ENCODE results near the gene MRPL33.
"Not testable (repeated sequence)": the region's sequence is repeated elsewhere in the genome, so short reads cannot be mapped to it uniquely, and the experiment has no call there.

MRPL33 gene

DNA sequence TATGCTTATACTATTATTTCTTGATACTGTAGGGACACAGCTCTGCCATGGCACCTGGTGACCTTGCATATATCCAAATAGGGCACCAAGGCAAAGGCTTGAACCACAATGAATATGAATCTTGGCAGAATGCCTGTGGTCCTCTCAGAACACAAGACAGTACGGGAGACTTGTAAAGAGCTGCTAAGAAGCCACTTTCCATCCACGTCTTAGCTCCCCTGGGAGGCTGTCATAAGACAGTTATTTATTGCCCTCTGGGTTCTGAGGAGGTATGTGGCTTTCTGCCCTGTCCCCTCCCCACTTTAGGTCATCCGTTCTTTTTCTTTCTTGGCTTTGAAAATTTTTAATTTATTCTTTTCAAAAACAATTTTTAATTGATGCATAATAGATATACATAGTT is 29.8 kb upstream of the MRPL33 start:
- DNase-seq (ENCODE audit: low spot score) = no peak

DNA sequence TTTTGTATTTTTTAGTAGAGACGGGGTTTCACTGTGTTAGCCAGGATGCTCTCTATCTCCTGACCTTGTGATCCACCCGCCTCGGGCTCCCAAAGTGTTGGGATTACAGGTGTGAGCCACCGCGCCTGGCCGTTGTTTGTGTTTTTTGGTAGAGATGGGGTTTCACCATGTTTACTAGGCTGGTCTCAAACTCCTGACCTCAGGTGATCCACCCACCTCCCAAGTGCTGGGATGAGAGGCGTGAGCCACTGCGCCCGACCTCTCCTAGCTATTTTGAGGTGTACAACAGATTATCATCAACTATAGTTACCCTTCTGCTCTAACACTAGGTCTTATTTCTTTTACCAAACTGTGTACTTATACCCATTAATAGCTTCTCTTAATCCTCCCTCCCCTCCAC is 28.9 kb upstream of the MRPL33 start:
- DNase-seq (ENCODE audit: low spot score) = no peak

DNA sequence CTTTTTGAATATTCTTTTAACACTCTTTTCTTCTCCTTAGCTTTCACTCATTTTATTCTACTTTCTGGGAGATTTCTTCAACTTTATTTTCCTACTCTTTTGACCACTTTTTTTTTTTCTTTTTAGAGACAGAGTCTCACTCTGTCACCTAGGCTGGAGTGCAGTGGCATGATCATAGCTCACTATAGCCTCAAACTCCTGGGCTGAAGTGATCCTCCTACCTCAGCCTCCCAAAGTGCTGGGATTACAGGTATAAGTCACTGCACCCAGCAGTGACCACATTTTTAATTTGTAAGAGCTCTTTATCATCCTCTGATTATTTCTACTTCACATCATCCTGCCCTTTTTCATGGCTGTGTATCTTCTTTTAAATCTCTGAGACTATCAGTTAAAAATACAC is 26.0 kb upstream of the MRPL33 start:
- not testable (repeated sequence) for DNase-seq (ENCODE audit: low spot score)

DNA sequence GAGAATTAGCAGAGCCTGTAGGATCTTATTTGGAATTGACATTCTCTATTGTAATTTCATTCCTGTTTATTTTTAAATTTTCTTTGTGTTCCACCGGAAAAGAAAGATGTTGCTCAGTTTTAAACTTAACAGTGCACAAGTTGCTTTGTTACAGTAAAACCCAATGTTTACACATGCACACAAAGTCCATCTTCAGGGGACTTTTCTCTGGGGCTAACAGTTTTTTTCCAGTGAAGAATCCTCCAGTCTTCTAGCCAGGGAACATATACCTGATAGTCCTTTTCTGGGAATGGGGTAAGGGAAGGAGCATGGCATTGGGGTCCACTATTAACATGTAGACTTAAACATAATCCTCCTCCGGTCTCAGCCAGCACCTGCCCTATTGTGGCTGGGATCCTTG is 25.2 kb upstream of the MRPL33 start:
- DNase-seq (ENCODE audit: low spot score) = no peak

DNA sequence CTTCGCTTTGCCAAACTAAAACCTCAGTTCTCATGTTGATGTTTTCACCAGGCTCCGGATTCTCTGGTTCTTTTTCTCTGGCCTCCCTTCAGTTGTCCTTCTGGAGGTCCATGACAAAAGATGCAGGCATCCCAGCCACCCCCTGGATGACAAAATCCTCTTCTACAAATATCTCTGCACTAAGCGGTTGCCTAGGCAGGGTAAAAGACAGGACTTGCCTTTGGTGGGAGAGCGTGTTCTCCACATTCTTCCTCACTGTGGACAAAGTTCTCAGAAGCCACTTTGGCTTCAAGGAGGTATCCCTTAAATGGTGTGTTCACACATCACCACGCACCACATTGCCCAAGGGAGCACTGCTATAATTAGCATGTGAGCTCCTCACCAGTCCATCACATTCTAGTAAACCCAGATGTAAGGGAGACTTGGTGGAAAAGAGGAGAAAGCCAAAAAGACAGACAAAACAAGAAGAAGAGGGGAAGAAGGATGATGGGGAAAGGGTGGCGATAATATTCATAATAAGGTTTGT is 23.6 kb upstream of the MRPL33 start:
- no peak for DNase-seq (ENCODE audit: low spot score)

DNA sequence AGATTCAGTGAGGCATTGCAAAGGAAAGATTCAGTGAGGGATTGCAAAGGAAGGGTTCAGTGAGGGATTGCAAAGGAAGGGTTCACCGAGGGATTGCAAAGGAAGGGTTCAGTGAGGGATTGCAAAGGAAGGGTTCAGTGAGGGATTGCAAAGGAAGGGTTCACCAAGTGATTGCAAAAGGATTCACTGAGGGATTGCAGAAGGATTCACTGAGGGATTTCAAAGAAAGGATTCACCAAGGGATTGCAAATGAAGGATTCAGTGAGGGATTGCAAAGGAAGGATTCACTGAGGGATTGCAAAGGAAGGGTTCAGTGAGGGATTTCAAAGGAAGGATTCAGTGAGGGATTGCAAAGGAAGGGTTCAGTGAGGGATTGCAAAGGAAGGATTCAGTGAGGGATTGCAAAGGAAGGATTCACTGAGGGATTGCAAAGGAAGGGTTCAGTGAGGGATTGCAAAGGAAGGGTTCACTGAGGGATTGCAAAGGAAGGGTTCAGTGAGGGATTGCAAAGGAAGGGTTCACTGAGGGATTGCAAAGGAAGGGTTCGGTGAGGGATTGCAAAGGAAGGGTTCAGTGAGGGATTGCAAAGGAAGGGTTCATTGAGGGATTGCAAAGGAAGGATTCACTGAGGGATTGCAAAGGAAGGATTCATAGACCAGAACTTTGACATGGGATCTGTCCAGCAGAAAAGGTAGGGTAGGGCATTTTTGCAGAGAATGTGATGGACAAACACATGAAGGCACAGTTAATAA is 22.5 kb upstream of the MRPL33 start:
- not testable (repeated sequence) for DNase-seq (ENCODE audit: low spot score)

DNA sequence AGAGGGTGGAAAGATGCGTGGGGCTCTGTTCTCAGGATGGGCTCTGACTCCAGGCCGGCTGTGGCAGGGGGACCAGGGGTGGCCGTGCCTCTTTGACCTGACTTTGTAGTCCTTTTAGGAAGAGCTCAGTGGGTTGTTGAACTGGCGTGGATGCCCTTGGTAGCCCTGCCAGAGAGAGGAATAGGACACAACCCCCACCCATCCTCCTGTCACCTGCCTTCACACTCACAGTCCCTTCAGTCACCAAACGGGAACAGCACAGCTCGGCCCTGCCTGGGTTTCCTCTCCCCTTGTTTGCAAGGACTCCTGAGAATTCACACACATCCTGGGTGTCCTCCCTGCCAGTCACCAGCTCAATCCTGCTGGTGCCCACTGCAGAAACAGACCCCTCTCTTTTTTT is 20.1 kb upstream of the MRPL33 start:
- no peak for DNase-seq (ENCODE audit: low spot score)

DNA sequence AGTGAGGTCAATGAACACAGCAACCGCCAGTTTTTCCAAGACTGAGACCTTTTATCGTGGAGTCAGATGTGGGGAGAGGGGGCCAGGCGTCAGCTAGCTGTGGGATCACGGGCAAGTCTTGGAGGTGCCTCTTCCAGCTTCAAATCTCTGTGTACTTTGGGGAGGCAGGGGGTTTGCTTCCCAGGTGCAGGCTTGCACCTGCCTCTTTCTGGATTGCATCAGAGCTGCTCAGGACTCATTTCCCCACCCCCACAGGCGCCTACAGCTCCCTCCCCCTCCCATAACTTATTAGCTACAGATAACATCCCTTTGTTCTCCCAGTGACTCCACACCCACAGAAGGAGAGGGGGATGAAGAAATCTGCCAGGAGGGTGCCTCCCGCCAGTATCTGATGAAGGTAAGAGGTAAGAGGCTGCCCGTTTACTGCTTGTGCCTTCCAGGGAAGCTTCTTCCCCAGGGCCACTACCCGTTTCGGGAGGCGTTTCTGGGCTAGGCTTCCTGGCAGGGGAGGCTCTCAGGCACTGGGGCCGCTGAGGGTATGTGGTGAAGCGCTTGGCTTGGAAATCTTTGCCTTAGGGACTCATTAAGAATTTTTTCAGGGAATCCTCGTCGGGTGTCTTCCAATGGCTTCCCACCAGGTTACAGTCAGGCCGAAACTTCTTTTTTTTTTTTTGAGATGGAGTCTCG is 18.8 kb upstream of the MRPL33 start:
- DNase-seq (ENCODE audit: low spot score) = peak; percentile 82

DNA sequence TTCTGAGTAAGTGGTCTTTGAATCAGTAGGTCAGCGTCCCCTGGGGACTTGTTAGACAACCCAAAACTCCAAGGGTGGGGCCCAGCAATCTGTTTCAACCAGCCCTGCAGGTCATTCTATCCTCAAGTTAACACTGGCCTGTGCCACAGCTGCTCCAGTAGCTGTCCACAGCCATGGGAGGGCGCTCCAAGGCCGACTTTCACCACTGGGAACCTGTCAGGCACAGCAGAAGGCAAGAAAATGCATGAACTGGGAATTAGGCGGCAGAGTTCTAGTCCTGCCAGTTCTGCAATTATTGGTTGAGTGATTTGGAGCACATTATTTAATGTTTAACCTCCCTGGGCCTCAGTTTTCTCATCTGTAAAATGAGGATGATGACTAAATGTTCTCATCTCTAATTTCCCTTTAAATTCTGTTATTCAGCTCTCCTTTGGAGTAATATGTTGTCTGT is 17.4 kb upstream of the MRPL33 start:
- peak; percentile 88 for DNase-seq (ENCODE audit: low spot score)

DNA sequence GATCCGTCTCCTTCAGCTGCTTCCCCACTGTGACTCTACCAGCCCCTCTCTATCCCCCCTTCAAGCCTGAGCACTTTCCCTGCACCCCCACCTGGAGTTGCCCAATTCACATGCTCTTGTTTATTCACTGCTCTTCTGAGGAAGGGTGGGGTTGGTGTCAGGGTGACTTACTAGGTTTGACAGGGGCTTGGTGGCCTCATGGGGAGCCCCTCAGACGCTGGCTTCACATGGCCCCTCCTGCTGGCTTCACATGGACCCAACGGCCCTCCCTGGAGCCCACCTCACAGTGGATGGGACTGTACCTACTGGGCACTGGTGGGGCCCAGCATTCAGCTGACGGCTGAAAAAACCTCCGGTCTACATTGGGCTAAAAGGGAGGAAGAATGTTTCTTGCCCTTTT is 16.7 kb upstream of the MRPL33 start:
- no peak for DNase-seq (ENCODE audit: low spot score)

DNA sequence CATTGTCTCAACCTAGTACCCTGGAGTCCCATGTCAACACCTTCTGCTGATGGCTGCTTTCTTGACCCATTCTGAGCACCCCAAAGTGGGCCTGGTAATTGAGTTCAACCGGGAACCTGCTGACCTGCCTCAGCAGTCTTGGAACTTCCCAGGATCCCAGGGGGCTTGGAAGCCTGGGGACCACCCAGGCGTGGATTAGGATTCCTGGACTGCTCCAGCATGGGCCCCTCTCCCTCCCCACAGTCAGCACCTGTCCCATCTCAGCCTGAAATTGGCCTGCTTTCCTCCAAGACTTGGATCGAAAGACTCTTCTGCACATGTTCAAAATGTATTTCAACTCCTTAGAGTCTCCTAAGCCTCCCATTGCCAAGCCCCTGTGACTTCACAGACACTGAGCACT is 15.4 kb upstream of the MRPL33 start:
- DNase-seq (ENCODE audit: low spot score) = no peak

DNA sequence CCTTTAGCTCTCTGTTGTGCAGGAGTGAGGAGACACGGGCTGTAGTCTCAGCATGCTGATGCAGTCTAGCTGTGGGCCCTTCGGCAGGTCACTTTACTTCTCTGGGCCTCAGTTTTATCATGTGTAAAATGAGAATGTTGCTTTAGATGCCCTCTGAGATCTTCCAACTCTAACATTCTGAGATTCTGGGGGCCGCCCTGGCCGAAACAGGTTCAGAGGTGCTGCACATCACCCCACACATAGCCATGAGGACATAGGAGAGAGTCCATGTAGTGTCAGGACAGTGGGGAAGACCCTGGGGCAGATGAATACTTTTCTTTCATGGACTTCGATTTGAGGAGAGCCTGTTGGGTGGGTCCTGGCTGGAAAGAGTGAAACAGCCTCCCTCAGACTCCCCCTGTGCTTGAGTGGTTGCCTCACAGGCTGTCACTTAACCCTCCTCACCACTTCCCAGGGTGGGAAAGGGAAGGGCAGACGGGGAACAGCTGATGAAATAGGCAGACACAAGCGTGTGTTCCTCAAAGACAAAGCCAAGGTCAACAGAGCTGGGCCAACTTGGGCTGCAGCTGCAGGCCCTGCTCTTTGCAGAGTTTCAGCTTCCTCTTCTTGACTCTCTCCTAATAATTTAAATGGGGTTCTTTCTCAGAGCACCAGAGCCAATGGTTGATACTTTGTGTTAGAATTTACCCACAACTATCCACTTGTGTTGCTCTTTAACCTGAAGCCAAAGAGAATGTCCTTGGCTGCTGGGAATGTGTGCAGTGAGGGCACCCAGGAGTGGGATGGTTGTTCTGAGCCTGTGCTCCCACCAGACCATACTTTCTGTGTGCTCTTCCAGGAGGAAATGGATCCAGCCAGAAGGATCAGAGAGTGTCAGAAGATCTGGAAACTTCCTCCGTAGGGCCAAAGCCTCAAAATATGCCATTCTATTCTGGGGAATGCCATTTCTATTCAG is 14.7 kb upstream of the MRPL33 start:
- DNase-seq (ENCODE audit: low spot score) = no peak

DNA sequence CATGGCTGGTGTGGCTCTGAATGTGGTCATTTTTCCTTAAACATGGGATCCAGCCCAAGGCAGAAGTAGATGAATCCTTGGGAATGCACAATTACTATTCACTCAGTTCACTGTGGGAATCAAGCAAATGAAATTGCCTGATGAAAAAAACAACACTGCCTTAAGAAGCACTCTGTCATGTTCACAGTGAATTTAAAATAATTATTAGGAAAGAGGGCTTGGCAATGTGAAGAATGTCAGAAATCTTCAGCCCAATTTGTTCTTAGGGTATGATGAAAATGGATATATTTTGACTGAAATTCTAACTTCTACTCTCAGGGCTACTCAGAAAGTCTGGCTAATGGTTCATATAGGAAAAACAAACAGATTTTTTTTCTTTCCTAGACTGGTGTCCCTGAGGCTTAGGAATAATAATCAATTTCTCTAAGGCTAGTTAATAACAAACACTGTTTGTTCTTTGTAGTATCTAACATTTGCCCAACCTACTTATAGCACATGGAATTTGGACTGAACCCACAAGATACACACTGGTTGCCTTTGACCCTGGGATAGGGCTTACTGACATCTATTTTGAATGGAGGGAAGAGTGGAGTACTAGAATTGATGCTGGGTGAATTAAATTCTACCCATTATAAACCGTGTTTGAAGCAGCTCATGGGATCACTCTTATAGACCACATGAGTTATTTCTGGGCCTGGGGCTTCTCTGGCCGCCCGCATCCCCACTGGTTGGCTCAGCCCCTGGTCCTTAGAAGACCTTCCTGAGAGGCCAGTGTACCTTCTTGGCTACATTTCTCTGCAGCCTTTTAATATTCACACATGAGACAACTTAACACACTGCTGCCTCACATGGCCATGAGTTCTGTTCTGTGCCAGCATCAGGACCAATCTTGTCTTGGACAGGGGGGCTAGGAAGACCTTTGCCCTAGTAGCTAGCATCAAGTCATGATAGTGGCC is 8.3 kb upstream of the MRPL33 start:
- no peak for DNase-seq (ENCODE audit: low spot score)

DNA sequence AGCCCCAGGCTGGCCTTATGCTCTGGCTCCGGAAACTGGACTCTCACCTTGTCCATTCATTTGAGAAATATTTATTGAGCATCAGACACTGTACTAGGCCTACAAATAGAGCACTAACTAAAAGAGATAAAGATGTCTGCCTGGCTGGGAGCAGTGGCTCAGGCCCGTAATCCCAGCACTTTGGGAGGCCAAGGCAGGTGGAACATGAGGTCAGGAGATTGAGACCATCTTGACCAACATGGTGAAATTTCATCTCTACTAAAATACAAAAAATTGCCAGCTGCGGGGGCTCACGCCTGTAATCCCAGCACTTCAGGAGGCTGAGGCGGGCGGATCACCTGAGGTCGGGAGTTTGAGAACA is 7.6 kb upstream of the MRPL33 start:
- DNase-seq (ENCODE audit: low spot score) = no peak

DNA sequence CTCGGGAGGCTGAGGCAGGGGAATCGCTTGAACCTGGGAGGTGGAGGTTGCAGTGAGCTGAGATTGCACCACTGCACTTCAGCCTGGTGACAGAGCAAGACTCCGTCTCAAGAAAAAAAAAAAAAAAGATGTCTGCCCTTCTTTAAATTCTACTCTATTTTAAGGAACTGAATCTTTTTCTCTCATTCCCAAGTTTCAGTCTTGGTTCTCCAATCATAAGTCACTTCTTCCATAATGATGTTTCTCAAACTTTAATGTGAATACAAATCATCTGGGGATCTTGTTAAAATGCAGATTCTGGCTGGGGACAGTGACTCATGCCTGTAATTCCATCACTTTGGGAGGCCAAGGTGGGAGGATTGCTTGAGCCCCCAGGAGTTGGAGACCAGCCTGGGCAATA is 7.0 kb upstream of the MRPL33 start:
- not testable (repeated sequence) for DNase-seq (ENCODE audit: low spot score)

DNA sequence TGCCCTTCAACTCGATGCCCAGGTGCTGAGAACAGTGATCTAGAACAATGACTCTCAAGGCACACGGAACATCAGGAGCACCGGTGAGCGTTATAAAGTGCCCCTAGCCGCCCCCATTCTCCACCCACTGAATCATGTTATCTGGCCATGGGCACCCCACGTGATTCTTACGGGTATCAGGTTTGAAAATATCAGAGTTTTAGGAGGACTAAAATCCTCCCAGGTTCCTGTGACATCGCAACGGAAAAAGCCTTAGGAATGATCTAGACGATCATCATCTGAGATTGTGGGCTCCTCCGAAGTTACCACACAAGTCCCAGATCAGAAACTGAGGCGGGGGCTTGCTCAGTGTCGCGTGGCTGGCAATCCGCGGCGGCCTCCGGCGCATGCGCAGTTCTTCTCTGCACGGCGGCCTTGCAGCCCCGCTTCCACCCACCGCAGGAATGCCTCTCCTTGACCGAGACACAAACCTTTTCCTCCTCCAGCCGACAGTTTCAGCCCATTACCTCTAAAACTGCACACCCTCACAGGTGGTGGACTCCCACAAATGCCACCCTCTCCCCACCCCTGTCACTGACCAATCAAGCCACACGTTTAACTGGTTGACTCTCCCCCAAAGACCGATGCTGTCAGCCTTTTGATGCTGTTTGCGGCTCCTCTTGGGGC is 5.8 kb upstream of the MRPL33 start:
- peak; percentile 98 for DNase-seq (ENCODE audit: low spot score)

DNA sequence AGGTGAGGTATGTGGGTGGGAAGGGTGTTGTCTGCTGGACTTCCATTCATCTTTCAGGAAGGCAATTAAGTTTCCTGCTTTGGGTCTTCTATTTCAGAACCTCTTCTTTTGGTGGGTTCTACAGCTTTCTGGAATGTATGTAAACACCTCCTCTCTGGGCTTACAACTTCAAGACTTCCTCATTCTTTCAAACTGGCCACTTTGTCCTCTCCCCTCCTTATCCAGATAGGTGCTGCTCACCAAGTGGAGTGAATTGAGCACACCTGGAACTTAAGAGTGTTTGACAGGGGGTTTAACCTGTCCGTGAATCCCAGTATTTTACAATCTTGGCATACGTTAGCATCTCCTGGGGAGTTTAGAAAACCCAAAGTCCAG is 5.2 kb upstream of the MRPL33 start:
- DNase-seq (ENCODE audit: low spot score) = no peak

DNA sequence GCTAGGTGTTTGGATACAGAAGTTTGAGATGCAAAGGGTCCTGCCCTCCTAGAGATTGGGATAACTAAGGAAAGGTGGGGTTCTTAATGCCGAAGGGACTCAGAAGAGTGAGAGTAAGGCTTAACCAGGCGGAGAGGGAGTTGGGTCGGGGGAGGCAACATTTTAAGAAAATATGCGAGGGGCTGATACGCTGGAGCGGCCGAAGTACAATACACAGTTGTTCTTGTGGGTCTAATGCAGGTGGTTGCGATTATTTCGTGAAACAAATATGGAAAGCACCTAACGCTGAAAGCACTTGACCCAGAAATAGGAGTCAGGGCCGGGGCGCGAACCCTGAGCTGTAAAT is 344 bp upstream of the MRPL33 start:
- no peak for DNase-seq (ENCODE audit: low spot score)

DNA sequence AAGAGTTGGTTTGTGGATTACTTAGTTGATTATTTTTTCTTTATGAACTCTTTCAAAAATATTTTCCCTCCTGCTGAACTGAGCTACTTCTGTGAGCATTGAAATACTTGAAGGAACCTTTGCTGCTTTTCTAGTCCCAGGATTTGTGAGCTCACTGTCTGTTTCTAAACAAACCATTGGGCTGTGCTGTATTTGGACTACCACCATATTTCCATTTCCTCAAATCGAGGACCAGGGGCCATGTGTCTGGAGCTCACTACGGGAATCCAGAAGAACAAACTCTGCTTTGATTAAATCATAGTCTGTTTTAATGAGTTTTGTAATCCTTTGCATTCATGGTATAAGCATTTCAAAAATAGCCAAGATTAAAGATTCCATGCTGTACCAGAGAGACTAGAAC is 1.3 kb downstream of the MRPL33 start:
- DNase-seq (ENCODE audit: low spot score) = peak; percentile 34

DNA sequence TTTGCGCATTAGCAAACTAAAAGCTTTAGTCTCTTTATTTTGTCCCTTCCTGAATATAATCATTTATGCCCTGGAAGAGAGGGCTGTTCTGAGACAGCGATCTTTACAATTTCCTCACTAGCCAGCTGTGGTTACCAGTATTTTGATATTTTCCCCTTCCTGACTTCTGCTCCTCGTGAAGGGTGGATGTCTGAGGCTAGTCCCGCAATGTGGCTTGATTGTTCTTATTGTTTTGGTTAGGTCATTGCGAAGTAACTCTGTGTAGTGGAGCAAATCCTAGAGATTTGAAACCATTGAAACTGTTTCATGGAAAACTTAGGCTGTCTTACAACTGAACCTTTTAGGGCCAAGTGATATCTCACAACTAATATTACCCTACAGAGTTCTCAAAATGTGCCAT is 2.4 kb downstream of the MRPL33 start:
- peak; percentile 47 for DNase-seq (ENCODE audit: low spot score)

DNA sequence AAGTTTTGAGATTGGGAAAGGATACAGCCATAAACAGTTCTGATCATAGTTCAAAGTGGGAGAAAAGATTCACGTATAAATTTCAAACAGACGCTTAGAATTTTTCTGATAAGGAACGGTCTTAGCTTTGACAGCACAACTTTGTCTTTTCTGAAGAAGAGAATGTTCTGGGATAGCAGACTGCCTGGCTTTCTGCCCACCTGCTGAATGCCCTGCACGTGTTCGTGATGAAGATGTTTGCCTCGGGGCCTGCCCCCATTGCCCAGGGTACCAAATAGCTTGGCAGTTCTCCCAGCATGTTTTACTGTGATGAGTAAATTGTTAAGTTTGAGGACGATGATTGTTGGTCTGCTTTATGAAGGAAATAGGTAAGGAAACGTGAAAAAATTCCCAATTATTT is 4.6 kb downstream of the MRPL33 start:
- peak; percentile 67 for DNase-seq (ENCODE audit: low spot score)
